MCF 10A (cell line): ENCODE results near the gene SUSD3. TPM values are rescaled to one million over a fixed set of nuclear protein-coding genes. Genes with fewer than 3 reads are reported as not detected.

Source experiments
- BruUV-seq: library from RNA; stranded (reverse); fragments of 400-500 nt; replicated peaks from 2 replicates; lab custom pipeline; 2021; lab: Mats Ljungman, UMichigan
- CTCF ChIA-PET: fragments of 300-600 bp; sonication (Branson Sonifier 250); formaldehyde crosslinking; extraction: SDS; loops from one replicate; lab custom pipeline; 2021; ENCODE audit warnings: antibody characterized with exemption, inconsistent platforms; lab: Yijun Ruan, JAX
- POLR2A ChIA-PET: fragments of 300-600, 350-650 bp; sonication (Branson Sonifier 250); formaldehyde crosslinking; extraction: SDS; loops from one replicate; lab custom pipeline; 2020; ENCODE audit warnings: antibody characterized with exemption, inconsistent platforms; lab: Yijun Ruan, JAX
- DNase-seq: peaks from one replicate; pipeline ENCODE4 v3.0.0-alpha.2; 2018; ENCODE audit not compliant: unreplicated experiment
- H3K27ac Mint-ChIP-seq: one replicate; pipeline ENCODE4 v1.8.0; 2022; ENCODE audit warnings: mild to moderate bottlenecking, low read depth, mixed read lengths; ENCODE audit not compliant: unreplicated experiment
- H3K27me3 Mint-ChIP-seq: one replicate; pipeline ENCODE4 v1.8.0; 2022; ENCODE audit warnings: mixed read lengths; ENCODE audit not compliant: insufficient read depth, unreplicated experiment
- H3K36me3 Mint-ChIP-seq: one replicate; pipeline ENCODE4 v1.8.0; 2022; ENCODE audit warnings: mild to moderate bottlenecking, moderate library complexity, mixed read lengths; ENCODE audit not compliant: insufficient read depth, unreplicated experiment
- H3K4me1 Mint-ChIP-seq: one replicate; pipeline ENCODE4 v1.8.0; 2022; ENCODE audit warnings: mixed read lengths; ENCODE audit not compliant: insufficient read depth, unreplicated experiment
- H3K4me3 Mint-ChIP-seq: one replicate; pipeline ENCODE4 v1.8.0; 2022; ENCODE audit warnings: mild to moderate bottlenecking, moderate library complexity, mixed read lengths; ENCODE audit not compliant: unreplicated experiment
- H3K9me3 Mint-ChIP-seq: one replicate; pipeline ENCODE4 v1.8.0; 2022; ENCODE audit warnings: mixed read lengths; ENCODE audit not compliant: unreplicated experiment
- CTCF ChIP-seq: fragments of 200-600 bp; IDR thresholded peaks from one replicate; pipeline ENCODE4 v1.8.0; 2022; ENCODE audit warnings: antibody characterized with exemption, mild to moderate bottlenecking; ENCODE audit not compliant: unreplicated experiment
- intact Hi-C: fragments of 100-400 bp; cut with micrococcal nuclease; formaldehyde crosslinking; loops from 2 replicates; pipeline ENCODE4 v1.14.1; 2022
- total RNA-seq: library from RNA; stranded (reverse); gene quantifications from 2 replicates; pipeline ENCODE4 v1.2.3, GENCODE V29; 2022

Gene SUSD3
- total RNA-seq, 1 experiment from 2014 or later: not detected

GRCh38 chr9:93079371-93079770 lies 20.9 kb downstream of the SUSD3 start:
- intact Hi-C loops: no loop called here

GRCh38 chr9:93080406-93080805 lies 21.9 kb downstream of the SUSD3 start:
- Mint-ChIP-seq H3K9me3 (no peaks in the 10 kb centered on the region), H3K36me3 (peaks cover 2% of the 10 kb centered on the region), H3K27me3 (no peaks in the 10 kb centered on the region), H3K4me1 (no peaks in the 10 kb centered on the region), H3K27ac (no peak overlapping the region), H3K4me3 (no peak overlapping the region)
- no peak for DNase-seq
- BruUV-seq: no TSS peak
- no peak for TF ChIP-seq CTCF
- ChIA-PET CTCF (no interaction called here), POLR2A (no interaction called here)
- intact Hi-C loops: no loop called here

More at GRCh38 chr9:93079371-93079770, 20.9 kb downstream of the SUSD3 start:
- no peaks in the 10 kb centered on the region for H3K4me1 Mint-ChIP-seq
- no peak for DNase-seq
- no peaks in the 10 kb centered on the region for H3K27me3 Mint-ChIP-seq
- H3K4me3 Mint-ChIP-seq: no peak overlapping the region
- no peak overlapping the region for H3K27ac Mint-ChIP-seq
- CTCF ChIA-PET: interaction anchor here (0.6 kb wide), 1 partner anchor 30 kb away, joined by 3 read pairs; no protein-coding TSS in a partner anchor
- H3K9me3 Mint-ChIP-seq: no peaks in the 10 kb centered on the region
- TF ChIP-seq CTCF: no peak
- peaks cover 7% of the 10 kb centered on the region for H3K36me3 Mint-ChIP-seq
- BruUV-seq: no TSS peak
- POLR2A ChIA-PET: no interaction called here

GRCh38 chr9:93081081-93081529 lies 22.6 kb downstream of the SUSD3 start:
- DNase-seq: no peak
- Mint-ChIP-seq H3K27me3 (no peaks in the 10 kb centered on the region), H3K9me3 (no peaks in the 10 kb centered on the region), H3K4me1 (no peaks in the 10 kb centered on the region), H3K36me3 (no peaks in the 10 kb centered on the region), H3K27ac (no peak overlapping the region), H3K4me3 (no peak overlapping the region)
- ChIA-PET POLR2A (no interaction called here), CTCF (interaction anchor here (0.6 to 0.8 kb wide), 2 partner anchors 28 to 92 kb away, joined by 3 to 4 read pairs; no protein-coding TSS in a partner anchor)
- BruUV-seq: no TSS peak
- intact Hi-C loops: no loop called here
- TF ChIP-seq CTCF: no peak

GRCh38 chr9:93081931-93082330 lies 23.4 kb downstream of the SUSD3 start:
- ChIA-PET CTCF (interaction anchor here (0.6 kb wide), 1 partner anchor 92 kb away, joined by 4 read pairs; no protein-coding TSS in a partner anchor), POLR2A (interaction anchor here (0.7 kb wide), 1 partner anchor 485 kb away, joined by 3 read pairs; no protein-coding TSS in a partner anchor)
- BruUV-seq: no TSS peak
- intact Hi-C loops: no loop called here
- H3K36me3 Mint-ChIP-seq: no peaks in the 10 kb centered on the region
- H3K27me3 Mint-ChIP-seq: no peaks in the 10 kb centered on the region
- no peaks in the 10 kb centered on the region for H3K4me1 Mint-ChIP-seq
- H3K27ac Mint-ChIP-seq: no peak overlapping the region
- H3K4me3 Mint-ChIP-seq: no peak overlapping the region
- H3K9me3 Mint-ChIP-seq: no peaks in the 10 kb centered on the region
- DNase-seq: no peak
- TF ChIP-seq CTCF: no peak
